Measurements from ENCODE around the gene EFCAB5.
"Not testable (repeated sequence)": the region's sequence is repeated elsewhere in the genome, so short reads cannot be mapped to it uniquely, and the experiment has no call there.

EFCAB5 gene

DNA sequence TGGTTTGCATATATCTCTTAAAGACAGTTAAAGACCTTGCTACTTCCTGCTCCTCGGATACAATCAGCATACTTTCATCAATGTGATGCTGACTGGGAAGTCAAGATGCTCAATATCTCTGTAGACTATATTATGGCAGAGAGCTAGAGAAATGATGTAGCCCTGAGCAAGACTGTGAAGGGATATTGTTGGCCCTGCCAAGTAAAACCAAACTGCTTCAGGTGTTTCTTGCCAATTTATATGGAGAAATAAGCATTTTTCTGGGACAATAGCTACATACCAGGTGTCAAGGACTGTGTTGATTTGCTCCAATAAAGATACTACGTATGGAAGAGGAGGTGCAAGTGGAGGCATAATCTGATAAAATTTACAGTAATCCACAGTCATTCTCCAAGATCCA is 4.7 kb upstream of the EFCAB5 start:
- TF ChIP-seq, protein P1, sequence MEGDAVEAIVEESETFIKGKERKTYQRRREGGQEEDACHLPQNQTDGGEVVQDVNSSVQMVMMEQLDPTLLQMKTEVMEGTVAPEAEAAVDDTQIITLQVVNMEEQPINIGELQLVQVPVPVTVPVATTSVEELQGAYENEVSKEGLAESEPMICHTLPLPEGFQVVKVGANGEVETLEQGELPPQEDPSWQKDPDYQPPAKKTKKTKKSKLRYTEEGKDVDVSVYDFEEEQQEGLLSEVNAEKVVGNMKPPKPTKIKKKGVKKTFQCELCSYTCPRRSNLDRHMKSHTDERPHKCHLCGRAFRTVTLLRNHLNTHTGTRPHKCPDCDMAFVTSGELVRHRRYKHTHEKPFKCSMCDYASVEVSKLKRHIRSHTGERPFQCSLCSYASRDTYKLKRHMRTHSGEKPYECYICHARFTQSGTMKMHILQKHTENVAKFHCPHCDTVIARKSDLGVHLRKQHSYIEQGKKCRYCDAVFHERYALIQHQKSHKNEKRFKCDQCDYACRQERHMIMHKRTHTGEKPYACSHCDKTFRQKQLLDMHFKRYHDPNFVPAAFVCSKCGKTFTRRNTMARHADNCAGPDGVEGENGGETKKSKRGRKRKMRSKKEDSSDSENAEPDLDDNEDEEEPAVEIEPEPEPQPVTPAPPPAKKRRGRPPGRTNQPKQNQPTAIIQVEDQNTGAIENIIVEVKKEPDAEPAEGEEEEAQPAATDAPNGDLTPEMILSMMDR (IDR thresholded peaks at IDR 0.05; ENCODE audit: insufficient read depth, low read depth, low read length, missing control alignments), result no peak
- no peak for DNase-seq (ENCODE audit: low read depth)
- H3K4me3 ChIP-seq (ENCODE audit: low read length), result no peak overlapping the region

DNA sequence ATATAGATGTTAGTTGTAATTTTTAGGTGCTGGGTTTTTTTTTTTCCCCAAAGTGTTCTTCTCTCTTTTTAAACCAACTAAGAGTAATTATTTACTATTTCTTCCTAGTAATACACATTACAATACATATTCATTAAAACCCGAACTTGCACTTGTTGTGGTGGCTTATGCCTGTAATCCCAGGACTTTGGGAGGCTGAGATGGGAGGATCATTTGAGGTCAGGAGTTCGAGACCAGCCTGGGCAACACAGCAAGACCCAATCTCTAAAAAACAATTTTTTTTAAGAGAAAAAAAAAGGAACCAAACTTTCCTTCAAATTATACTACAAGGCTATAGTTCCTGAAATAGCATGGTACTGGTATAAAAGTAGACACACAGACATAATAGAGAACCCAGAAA is 3.8 kb downstream of the EFCAB5 start:
- DNase-seq (ENCODE audit: low read depth), result no peak
- TF ChIP-seq, protein P1 (IDR thresholded peaks at IDR 0.05; ENCODE audit: insufficient read depth, low read depth, low read length, missing control alignments), result no peak
- H3K4me3 ChIP-seq (ENCODE audit: low read length), result no peak overlapping the region

DNA sequence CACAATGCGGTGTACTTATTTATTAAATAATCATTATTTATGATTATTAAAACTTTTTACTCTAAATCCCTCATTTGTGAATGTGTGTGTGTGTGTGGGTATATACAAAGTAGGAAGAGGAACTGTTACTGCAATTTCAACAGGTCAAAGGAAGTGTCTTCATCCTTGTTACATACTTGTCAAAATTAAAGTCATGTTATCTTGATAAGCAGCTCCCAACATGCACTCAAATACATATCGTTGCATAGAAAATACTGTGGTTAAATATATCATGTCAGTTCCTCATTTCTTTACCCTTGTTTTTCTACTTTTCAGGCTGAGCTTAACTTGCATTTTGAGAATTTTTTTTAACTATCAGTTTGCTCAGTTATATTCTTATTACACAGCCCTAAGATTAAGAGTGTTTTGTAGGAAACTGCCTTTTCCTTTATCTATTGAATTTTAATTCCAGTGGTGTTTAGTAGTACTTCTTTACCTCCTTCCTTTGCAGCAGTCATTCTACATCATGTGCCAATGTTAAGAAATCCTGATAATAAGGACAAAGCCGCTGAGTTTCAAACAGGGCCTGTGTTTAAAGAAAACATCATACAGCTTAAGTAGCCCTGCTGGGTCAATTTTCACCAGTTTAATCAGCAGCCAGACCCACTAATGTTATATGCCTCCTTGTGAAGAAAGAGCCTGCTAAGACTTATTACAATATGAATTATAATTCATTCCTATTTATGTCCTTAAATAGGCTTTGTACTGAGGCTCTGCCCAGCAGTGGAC is 7.2 kb downstream of the EFCAB5 start:
- TF ChIP-seq, protein P1 (IDR thresholded peaks at IDR 0.05; ENCODE audit: insufficient read depth, low read depth, low read length, missing control alignments), result no peak
- H3K4me3 ChIP-seq (ENCODE audit: low read length), result no peak overlapping the region
- no peak for DNase-seq (ENCODE audit: low read depth)

DNA sequence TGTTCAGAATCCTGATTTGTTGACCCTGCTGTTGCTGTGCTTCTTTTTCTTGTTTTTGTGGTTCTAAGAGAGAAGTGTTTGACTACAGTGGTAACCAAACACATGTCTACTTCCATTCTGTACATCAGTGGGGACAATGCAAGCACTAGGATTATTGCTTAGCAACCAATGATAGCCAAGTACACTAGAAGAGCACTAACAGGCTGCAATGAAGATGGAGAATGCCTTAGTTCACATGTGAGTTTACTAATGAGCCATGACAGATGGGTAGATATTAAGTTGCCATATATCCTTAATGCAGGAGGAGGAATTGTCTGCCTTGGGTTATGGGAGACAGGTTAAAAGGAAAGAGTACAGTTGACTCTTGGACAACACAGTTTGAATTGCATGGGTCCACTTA is 8.3 kb downstream of the EFCAB5 start:
- DNase-seq (ENCODE audit: low read depth), result no peak
- TF ChIP-seq, protein P1 (IDR thresholded peaks at IDR 0.05; ENCODE audit: insufficient read depth, low read depth, low read length, missing control alignments), result no peak
- H3K4me3 ChIP-seq (ENCODE audit: low read length), result no peak overlapping the region

DNA sequence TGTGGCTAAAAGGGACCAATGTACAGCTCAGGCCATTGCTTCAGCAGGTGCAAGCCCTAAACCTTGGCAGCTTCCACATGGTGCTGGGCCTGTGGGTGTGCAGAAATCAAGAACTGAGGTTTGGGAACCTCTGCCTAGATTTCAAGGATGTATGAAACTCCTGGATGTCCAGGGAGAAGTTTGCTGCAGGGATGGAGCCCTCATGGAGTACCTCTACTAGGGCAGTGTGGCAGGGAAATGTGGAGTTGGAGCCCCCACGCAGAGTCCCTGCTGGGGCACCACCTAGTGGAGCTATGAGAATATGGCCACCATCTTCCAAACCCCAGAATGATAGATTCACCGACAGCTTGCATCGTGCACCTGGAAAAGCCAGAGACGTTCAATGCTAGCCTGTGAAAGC is 13.0 kb downstream of the EFCAB5 start:
- DNase-seq (ENCODE audit: low read depth), result no peak
- TF ChIP-seq, protein P1 (IDR thresholded peaks at IDR 0.05; ENCODE audit: insufficient read depth, low read depth, low read length, missing control alignments), result no peak
- H3K4me3 ChIP-seq (ENCODE audit: low read length), result no peak overlapping the region

DNA sequence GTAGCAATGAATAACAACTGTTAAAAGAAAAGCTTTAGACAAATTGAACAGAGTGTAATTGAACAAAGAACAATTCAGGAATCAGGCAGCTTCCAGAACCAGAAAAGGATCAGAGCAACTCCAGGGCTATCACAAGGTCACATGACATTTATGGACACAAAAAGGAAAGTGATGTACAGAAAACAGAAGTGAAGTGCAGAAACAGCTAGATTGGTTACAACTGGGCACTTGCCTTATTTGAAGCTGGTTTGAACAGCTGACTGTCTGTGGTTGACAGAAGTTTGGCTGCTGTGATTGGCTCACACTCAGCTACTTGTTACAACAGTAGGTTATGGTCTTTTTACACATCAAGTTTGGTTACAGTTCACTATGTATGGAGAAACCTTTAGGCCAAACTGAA is 14.8 kb downstream of the EFCAB5 start:
- no peak for DNase-seq (ENCODE audit: low read depth)
- TF ChIP-seq, protein P1 (IDR thresholded peaks at IDR 0.05; ENCODE audit: insufficient read depth, low read depth, low read length, missing control alignments), result no peak
- H3K4me3 ChIP-seq (ENCODE audit: low read length), result no peak overlapping the region

DNA sequence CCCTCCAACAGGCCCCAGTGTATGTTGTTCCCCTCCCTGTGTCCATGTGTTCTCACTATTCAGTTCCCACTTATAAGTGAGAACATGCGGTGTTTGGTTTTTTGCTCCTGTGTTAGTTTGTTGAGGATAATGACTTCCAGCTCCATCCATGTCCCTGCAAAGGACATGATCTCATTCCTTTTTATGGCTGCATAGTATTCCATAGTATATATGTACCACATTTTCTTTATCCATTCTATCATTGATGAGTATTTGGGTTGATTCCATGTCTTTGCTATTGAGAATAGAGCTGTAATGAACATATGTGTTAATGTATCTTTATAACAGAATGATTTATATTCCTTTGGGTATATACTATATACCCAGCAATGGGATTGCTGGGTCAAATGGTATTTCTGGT is 16.1 kb downstream of the EFCAB5 start:
- not testable (repeated sequence) for DNase-seq (ENCODE audit: low read depth); H3K4me3 ChIP-seq (ENCODE audit: low read length)
